Measurements from ENCODE around the gene SORL1.

Gene SORL1

DNA sequence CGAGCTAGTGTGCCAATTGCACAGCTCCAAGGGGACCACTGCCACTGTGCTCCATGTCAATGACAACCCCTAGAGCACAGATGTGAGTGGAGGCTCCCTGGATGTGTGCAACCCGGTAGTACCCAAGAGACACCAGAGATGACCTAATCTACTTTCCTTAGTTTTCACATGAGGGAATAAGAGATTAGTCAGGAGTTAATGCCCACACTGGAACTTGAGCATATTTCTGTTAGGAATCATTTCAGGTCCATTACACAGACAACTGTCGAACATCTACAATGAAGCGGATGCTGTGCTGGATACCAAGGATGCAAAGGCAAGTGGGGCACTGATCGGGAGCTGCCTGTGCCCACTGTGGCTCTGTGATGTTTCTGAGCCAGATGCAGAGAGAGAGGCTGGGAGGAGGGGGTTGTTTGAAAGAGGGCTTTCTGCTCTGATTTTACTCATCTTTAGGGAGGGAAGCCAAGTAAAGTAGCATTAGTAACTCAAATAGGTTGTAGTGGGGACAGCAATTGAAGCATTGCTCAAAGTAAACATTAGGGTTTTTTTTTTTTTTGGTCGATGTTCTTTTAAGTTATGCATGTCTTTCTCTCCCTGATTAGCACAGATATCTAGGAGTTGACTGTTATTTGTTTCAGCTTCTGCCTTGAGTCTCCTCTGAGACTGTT, 83.1 kb downstream of the SORL1 start:
- POLR2A ChIA-PET = no interaction called here
- DNase-seq (ENCODE audit: extremely low spot score) = no peak
- TF ChIP-seq BHLHE40 (IDR thresholded peaks at IDR 0.05; ENCODE audit: borderline replicate concordance) (no peak), ELF4 (IDR thresholded peaks at IDR 0.05) (no peak), NFRKB (IDR thresholded peaks at IDR 0.05) (no peak), ARNT (IDR thresholded peaks at IDR 0.05) (no peak), LEF1 (IDR thresholded peaks at IDR 0.05; ENCODE audit: borderline replicate concordance) (no peak), HDGF (IDR thresholded peaks at IDR 0.05; ENCODE audit: borderline replicate concordance) (no peak), ZNF384 (IDR thresholded peaks at IDR 0.05) (no peak), L3MBTL2 (conservative IDR thresholded peaks at IDR 0.05) (no peak), FOXA1 (IDR thresholded peaks at IDR 0.05) (no peak), FOXM1 (IDR thresholded peaks at IDR 0.05; ENCODE audit: borderline replicate concordance) (no peak), CTBP1 (IDR thresholded peaks at IDR 0.05; ENCODE audit: borderline replicate concordance) (no peak), TARDBP (IDR thresholded peaks at IDR 0.05) (no peak), SP1 (IDR thresholded peaks at IDR 0.05) (no peak), FOXK2 (IDR thresholded peaks at IDR 0.05) (no peak), SUZ12 (IDR thresholded peaks at IDR 0.05) (no peak)
- TF ChIP-seq, protein P1, sequence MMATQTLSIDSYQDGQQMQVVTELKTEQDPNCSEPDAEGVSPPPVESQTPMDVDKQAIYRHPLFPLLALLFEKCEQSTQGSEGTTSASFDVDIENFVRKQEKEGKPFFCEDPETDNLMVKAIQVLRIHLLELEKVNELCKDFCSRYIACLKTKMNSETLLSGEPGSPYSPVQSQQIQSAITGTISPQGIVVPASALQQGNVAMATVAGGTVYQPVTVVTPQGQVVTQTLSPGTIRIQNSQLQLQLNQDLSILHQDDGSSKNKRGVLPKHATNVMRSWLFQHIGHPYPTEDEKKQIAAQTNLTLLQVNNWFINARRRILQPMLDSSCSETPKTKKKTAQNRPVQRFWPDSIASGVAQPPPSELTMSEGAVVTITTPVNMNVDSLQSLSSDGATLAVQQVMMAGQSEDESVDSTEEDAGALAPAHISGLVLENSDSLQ (IDR thresholded peaks at IDR 0.05) = no peak
- CTCF ChIA-PET = no interaction called here

DNA sequence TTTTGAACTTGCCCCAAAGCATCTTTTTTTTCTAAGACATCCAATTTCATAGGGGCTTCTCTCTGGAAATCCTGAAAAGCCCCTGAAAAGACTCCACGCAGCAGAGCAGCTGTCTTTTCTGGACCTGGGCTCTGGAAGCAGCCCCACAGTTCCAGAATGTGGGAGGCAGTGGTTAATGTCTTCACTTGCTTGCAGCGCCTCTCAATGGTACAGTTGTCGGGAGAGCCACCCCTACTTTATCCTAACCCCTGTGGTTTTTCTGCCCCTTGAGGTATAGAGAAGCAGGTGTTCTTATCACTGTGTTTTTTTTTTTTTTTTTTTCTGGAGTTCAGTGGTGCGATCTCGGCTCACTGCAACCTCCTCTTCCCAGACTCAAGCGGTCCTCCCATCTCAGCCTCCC, 84.0 kb downstream of the SORL1 start:
- DNase-seq (ENCODE audit: extremely low spot score) = no peak
- ChIA-PET POLR2A (no interaction called here), CTCF (no interaction called here)
- TF ChIP-seq LEF1 (IDR thresholded peaks at IDR 0.05; ENCODE audit: borderline replicate concordance) = no peak

DNA sequence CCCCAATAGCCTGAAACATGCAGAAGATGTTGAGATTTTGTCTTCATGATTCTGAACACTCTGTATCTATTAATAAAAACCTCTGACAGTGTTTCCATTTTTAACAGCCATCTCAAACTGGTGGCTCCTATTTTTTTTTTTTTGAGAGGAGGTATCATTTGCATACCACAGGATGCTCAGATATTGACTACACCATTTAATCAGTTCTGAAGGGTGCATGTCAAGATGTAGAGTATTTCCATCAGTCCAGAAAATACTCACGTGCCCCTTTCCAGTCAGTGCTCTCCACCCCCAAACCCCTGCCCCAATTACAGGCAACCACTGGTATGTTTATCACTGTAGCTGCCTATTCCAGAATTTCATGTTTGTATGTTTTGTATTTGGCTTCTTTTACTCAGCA, 85.9 kb downstream of the SORL1 start:
- ChIA-PET CTCF (no interaction called here), POLR2A (no interaction called here)
- no peak for DNase-seq (ENCODE audit: extremely low spot score)
- TF ChIP-seq NFRKB (IDR thresholded peaks at IDR 0.05) (no peak), FOXK2 (IDR thresholded peaks at IDR 0.05) (no peak), HDGF (IDR thresholded peaks at IDR 0.05; ENCODE audit: borderline replicate concordance) (no peak), BHLHE40 (IDR thresholded peaks at IDR 0.05; ENCODE audit: borderline replicate concordance) (no peak), ZNF384 (IDR thresholded peaks at IDR 0.05) (no peak), CTBP1 (IDR thresholded peaks at IDR 0.05; ENCODE audit: borderline replicate concordance) (no peak), ARNT (IDR thresholded peaks at IDR 0.05) (no peak)
- TF ChIP-seq, protein P1 (IDR thresholded peaks at IDR 0.05) = no peak

DNA sequence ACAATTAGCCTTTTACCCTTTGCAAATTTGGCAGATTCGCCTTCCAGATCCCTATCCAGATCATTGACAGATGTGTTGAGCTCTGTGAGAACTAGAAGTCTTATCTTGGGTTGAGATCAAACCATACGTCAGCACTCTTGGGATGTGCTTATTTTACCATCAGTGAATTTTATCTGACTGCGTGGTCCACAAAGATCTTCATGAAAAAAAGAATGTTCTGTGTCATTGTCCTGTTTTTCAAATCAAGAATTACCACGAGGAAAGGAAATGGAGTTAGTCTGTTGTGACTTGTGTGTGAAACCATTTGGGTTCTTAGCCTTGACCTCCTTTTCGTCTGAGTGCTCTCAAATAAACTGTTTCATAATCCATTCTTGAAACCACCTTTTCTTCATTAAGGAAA, 86.9 kb downstream of the SORL1 start:
- TF ChIP-seq LEF1 (IDR thresholded peaks at IDR 0.05; ENCODE audit: borderline replicate concordance) (no peak), BHLHE40 (IDR thresholded peaks at IDR 0.05; ENCODE audit: borderline replicate concordance) (no peak), SP1 (IDR thresholded peaks at IDR 0.05) (no peak), TARDBP (IDR thresholded peaks at IDR 0.05) (no peak), ARNT (IDR thresholded peaks at IDR 0.05) (no peak), NFRKB (IDR thresholded peaks at IDR 0.05) (no peak), FOXA1 (IDR thresholded peaks at IDR 0.05) (no peak), SUZ12 (IDR thresholded peaks at IDR 0.05) (no peak), FOXK2 (IDR thresholded peaks at IDR 0.05) (no peak), FOXM1 (IDR thresholded peaks at IDR 0.05; ENCODE audit: borderline replicate concordance) (no peak), HDGF (IDR thresholded peaks at IDR 0.05; ENCODE audit: borderline replicate concordance) (no peak), ELF4 (IDR thresholded peaks at IDR 0.05) (no peak), ZNF384 (IDR thresholded peaks at IDR 0.05) (no peak), CTBP1 (IDR thresholded peaks at IDR 0.05; ENCODE audit: borderline replicate concordance) (no peak), L3MBTL2 (conservative IDR thresholded peaks at IDR 0.05) (no peak)
- TF ChIP-seq, protein P1 (IDR thresholded peaks at IDR 0.05) = no peak
- POLR2A ChIA-PET = no interaction called here
- no peak for DNase-seq (ENCODE audit: extremely low spot score)
- CTCF ChIA-PET = no interaction called here

DNA sequence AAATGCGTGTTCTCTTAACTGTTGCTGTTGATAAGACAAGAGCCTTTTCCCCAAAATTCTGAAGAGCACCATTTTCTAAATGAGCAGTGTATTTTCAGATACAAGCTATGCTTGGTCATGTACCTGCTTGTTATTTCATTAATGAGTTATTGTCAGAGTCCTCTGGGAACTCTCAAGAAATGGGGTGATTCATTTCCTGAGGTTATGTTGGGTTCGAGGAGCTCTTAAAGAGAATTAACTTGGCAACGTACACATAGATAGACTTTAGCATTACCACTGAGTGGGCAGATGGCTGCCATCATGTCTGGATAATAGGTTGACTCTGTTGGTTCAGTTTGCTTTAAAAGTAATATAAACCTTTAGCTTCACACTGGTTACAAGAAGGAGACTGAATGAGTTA, 88.5 kb downstream of the SORL1 start:
- ChIA-PET POLR2A (no interaction called here), CTCF (no interaction called here)
- no peak for DNase-seq (ENCODE audit: extremely low spot score)
- TF ChIP-seq, protein P1 (IDR thresholded peaks at IDR 0.05) = no peak
- TF ChIP-seq L3MBTL2 (conservative IDR thresholded peaks at IDR 0.05) (no peak), FOXM1 (IDR thresholded peaks at IDR 0.05; ENCODE audit: borderline replicate concordance) (no peak), ARNT (IDR thresholded peaks at IDR 0.05) (no peak), NFRKB (IDR thresholded peaks at IDR 0.05) (no peak), FOXK2 (IDR thresholded peaks at IDR 0.05) (no peak), ZNF384 (IDR thresholded peaks at IDR 0.05) (no peak), HDGF (IDR thresholded peaks at IDR 0.05; ENCODE audit: borderline replicate concordance) (no peak), CTBP1 (IDR thresholded peaks at IDR 0.05; ENCODE audit: borderline replicate concordance) (no peak), ELF4 (IDR thresholded peaks at IDR 0.05) (no peak), SUZ12 (IDR thresholded peaks at IDR 0.05) (no peak), TARDBP (IDR thresholded peaks at IDR 0.05) (no peak), LEF1 (IDR thresholded peaks at IDR 0.05; ENCODE audit: borderline replicate concordance) (no peak), FOXA1 (IDR thresholded peaks at IDR 0.05) (no peak), SP1 (IDR thresholded peaks at IDR 0.05) (no peak), BHLHE40 (IDR thresholded peaks at IDR 0.05; ENCODE audit: borderline replicate concordance) (no peak)
